ENCODE data around the gene FXYD4. TPM values are rescaled to one million over a fixed set of nuclear protein-coding genes. Genes with fewer than 3 reads are reported as not detected.
"Not testable (repeated sequence)": the region's sequence is repeated elsewhere in the genome, so short reads cannot be mapped to it uniquely, and the experiment has no call there.

The FXYD4 gene
- total RNA-seq, 1 experiment from 2014 or later, result not detected

DNA sequence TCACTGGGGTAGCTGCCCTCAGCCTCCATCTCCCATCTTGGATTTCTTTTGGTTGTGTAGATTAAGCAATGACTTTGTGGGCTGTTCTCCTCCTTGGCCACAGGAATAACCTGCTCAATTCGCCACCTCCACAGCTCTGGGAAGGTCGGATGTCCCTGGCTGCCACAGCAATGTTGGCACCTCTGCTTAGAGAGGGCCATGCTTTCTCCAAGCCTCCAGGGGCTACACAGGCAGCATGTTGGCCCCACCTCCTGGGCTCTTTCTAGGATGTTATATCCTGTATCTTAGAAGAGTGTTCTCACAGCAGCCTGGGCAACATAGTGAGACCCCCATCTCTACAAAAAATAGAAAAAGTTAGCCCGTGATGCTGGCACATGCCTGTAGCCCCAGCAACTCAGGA, 35.4 kb upstream of the FXYD4 start (continued):
- TF ChIP-seq, protein P1, sequence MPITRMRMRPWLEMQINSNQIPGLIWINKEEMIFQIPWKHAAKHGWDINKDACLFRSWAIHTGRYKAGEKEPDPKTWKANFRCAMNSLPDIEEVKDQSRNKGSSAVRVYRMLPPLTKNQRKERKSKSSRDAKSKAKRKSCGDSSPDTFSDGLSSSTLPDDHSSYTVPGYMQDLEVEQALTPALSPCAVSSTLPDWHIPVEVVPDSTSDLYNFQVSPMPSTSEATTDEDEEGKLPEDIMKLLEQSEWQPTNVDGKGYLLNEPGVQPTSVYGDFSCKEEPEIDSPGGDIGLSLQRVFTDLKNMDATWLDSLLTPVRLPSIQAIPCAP (CRISPR knock-in tag; IDR thresholded peaks at IDR 0.05), result no peak
- no peak for TF ChIP-seq FOXP1 (CRISPR knock-in tag; IDR thresholded peaks at IDR 0.05; ENCODE audit: borderline replicate concordance)
- TF ChIP-seq ETV6 (CRISPR knock-in tag; IDR thresholded peaks at IDR 0.05), result no peak
- no peak for TF ChIP-seq GRHL2 (CRISPR knock-in tag; IDR thresholded peaks at IDR 0.05; ENCODE audit: insufficient replicate concordance, severe bottlenecking)
- no peak for TF ChIP-seq TEAD1 (CRISPR knock-in tag; IDR thresholded peaks at IDR 0.05)
- TF ChIP-seq, protein P2, sequence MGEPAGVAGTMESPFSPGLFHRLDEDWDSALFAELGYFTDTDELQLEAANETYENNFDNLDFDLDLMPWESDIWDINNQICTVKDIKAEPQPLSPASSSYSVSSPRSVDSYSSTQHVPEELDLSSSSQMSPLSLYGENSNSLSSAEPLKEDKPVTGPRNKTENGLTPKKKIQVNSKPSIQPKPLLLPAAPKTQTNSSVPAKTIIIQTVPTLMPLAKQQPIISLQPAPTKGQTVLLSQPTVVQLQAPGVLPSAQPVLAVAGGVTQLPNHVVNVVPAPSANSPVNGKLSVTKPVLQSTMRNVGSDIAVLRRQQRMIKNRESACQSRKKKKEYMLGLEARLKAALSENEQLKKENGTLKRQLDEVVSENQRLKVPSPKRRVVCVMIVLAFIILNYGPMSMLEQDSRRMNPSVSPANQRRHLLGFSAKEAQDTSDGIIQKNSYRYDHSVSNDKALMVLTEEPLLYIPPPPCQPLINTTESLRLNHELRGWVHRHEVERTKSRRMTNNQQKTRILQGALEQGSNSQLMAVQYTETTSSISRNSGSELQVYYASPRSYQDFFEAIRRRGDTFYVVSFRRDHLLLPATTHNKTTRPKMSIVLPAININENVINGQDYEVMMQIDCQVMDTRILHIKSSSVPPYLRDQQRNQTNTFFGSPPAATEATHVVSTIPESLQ (CRISPR knock-in tag; IDR thresholded peaks at IDR 0.05), result no peak
- TF ChIP-seq ZNF232 (CRISPR knock-in tag; IDR thresholded peaks at IDR 0.05), result no peak

- no peak overlapping the region for H3K4me3 Mint-ChIP-seq
- H3K27ac Mint-ChIP-seq, result peak overlapping the region; percentile 93
- ATAC-seq, result peak; percentile 17
- peaks cover 34% of the 10 kb centered on the region for H3K4me1 Mint-ChIP-seq
- no peak for DNase-seq (ENCODE audit: low spot score)
- TF ChIP-seq TEAD4 (CRISPR knock-in tag; IDR thresholded peaks at IDR 0.05) (no peak), AR (CRISPR knock-in tag; IDR thresholded peaks at IDR 0.05) (no peak), EMX1 (CRISPR knock-in tag; IDR thresholded peaks at IDR 0.05) (no peak), ZNF416 (CRISPR knock-in tag; IDR thresholded peaks at IDR 0.05) (no peak), SOX15 (CRISPR knock-in tag; IDR thresholded peaks at IDR 0.05) (no peak), CREB1 (CRISPR knock-in tag; IDR thresholded peaks at IDR 0.05) (no peak), JUN (CRISPR knock-in tag; IDR thresholded peaks at IDR 0.05) (no peak), NFE2L1 (CRISPR knock-in tag; IDR thresholded peaks at IDR 0.05) (no peak)
- TF ChIP-seq, protein P3, sequence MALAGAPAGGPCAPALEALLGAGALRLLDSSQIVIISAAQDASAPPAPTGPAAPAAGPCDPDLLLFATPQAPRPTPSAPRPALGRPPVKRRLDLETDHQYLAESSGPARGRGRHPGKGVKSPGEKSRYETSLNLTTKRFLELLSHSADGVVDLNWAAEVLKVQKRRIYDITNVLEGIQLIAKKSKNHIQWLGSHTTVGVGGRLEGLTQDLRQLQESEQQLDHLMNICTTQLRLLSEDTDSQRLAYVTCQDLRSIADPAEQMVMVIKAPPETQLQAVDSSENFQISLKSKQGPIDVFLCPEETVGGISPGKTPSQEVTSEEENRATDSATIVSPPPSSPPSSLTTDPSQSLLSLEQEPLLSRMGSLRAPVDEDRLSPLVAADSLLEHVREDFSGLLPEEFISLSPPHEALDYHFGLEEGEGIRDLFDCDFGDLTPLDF (CRISPR knock-in tag; IDR thresholded peaks at IDR 0.05), result no peak
- TF ChIP-seq, protein P4, sequence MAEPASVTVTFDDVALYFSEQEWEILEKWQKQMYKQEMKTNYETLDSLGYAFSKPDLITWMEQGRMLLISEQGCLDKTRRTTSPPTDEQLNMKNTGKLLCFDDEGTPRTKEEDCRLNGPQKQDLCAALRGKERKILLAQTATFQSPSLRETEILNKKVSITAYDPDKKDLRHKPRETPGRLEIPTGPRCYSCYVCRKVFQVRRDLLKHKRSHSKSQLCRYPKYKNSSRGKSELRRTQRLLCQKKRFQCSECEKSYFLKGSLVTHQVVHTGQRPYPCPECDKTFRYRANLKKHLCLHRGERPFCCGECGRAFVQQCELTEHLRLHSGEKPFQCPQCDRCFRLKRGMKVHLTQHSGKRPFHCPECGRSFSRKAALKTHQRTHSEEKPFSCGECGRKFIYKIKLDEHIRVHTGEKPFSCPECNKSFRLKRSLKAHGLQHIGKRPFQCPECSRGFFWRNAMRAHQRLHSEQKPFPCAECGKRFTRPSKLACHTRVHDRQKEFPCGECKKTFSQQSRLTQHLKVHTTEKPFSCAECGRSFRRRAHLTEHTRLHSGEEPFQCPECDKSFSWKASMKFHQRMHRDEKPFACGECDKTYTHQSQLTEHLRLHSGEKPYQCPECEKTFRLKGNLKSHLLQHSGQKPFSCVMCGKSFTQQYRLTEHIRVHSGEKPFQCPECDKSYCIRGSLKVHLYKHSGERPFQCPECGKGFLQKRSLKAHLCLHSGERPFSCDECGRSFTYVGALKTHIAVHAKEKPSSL (CRISPR knock-in tag; conservative IDR thresholded peaks at IDR 0.05), result no peak
- no peaks in the 10 kb centered on the region for H3K36me3 Mint-ChIP-seq
- ChIA-PET CTCF (interaction anchor here (1.0 kb wide), 1 partner anchor 133 kb away, joined by 3 read pairs; no protein-coding TSS in a partner anchor), POLR2A (no interaction called here)
- no peaks in the 10 kb centered on the region for H3K9me3 Mint-ChIP-seq
- peaks cover 7% of the 10 kb centered on the region for H3K27me3 Mint-ChIP-seq (ENCODE audit: low read depth)
Observed at GRCh38 chr10:43336641-43337318, 34.7 kb upstream of the FXYD4 start.

GRCh38 chr10:43337536-43337935, 33.9 kb upstream of the FXYD4 start:
- POLR2A ChIA-PET; H3K27ac Mint-ChIP-seq; H3K4me3 Mint-ChIP-seq; ATAC-seq; H3K36me3 Mint-ChIP-seq; H3K27me3 Mint-ChIP-seq (ENCODE audit: low read depth); H3K9me3 Mint-ChIP-seq: not testable (repeated sequence)
- peaks cover 34% of the 10 kb centered on the region for H3K4me1 Mint-ChIP-seq
- CTCF ChIA-PET, result interaction anchor here (0.9 to 1.6 kb wide), 6 partner anchors 8 to 134 kb away, joined by 3 to 8 read pairs (median 4); no protein-coding TSS in a partner anchor
- peak; percentile 32 for DNase-seq (ENCODE audit: low spot score)

Measured in WTC11 (cell line).